Activated T-helper 1 cell treated with anti-CD3 and anti-CD28 coated beads, Interleukin-12 subunit alpha, Interleukin-12 subunit beta, Interleukin-2, Interleukin-4 antibody, amounts not matched to agents 30 ng/mL and 10 ng/mL and 1 ng/mL, durations not matched to agents 14 hours and 24 hours and 36 hours (primary cell): ENCODE results near the gene PDCD1LG2. TPM values are rescaled to one million over a fixed set of nuclear protein-coding genes. Genes with fewer than 3 reads are reported as not detected.
"Not testable (repeated sequence)": the region's sequence is repeated elsewhere in the genome, so short reads cannot be mapped to it uniquely, and the experiment has no call there.

Source experiments
- DNase-seq: peaks from one replicate; pipeline ENCODE4 v3.0.0; 2021; ENCODE audit warnings: low spot score
- H3K27ac Mint-ChIP-seq: one replicate; pipeline ENCODE4 v1.8.0; 2021; ENCODE audit warnings: mild to moderate bottlenecking, mixed read lengths
- H3K27me3 Mint-ChIP-seq: one replicate; pipeline ENCODE4 v1.8.0; 2022; ENCODE audit warnings: mild to moderate bottlenecking, moderate library complexity, mixed read lengths; ENCODE audit not compliant: insufficient read depth
- H3K36me3 Mint-ChIP-seq: one replicate; pipeline ENCODE4 v1.8.0; 2021; ENCODE audit warnings: low read depth, mixed read lengths
- H3K4me1 Mint-ChIP-seq: one replicate; pipeline ENCODE4 v1.8.0; 2021; ENCODE audit warnings: low read depth, mixed read lengths
- H3K4me3 Mint-ChIP-seq: one replicate; pipeline ENCODE4 v1.8.0; 2021; ENCODE audit warnings: mild to moderate bottlenecking, moderate library complexity, mixed read lengths
- H3K9me3 Mint-ChIP-seq: one replicate; pipeline ENCODE4 v1.8.0; 2021; ENCODE audit warnings: mixed read lengths
- intact Hi-C: fragments of 100-400 bp; cut with micrococcal nuclease; formaldehyde crosslinking; loops from one replicate; pipeline ENCODE4 v1.15.1; 2024
- total RNA-seq: library from RNA; stranded (reverse); gene quantifications from 2 replicates; pipeline ENCODE4 v1.2.3, GENCODE V29; 2022

The PDCD1LG2 gene
- total RNA-seq, 1 donor from 2014 or later, result 1.1 TPM

DNA sequence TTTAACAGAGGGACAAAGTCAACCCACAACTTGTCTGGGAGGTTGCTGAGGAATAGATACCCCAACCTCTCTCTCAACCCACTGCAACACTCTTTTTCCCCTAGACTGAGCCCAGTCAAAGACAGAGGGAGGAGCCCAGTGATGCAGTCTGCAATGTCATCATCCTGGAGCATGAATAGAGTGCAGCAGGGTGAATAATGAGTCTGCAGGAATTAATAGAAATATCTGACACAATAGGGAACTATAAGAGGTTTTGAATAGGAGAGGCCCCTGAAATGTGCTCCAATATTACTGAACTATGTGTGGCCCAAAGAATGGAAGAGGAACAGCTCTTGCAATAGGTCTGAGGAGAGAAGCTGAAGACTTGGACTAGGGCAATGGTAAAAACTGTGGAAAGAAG lies 59.1 kb downstream of the PDCD1LG2 start:
- Mint-ChIP-seq H3K4me3 (no peak overlapping the region), H3K9me3 (no peaks in the 10 kb centered on the region), H3K36me3 (peaks cover 38% of the 10 kb centered on the region)

DNA sequence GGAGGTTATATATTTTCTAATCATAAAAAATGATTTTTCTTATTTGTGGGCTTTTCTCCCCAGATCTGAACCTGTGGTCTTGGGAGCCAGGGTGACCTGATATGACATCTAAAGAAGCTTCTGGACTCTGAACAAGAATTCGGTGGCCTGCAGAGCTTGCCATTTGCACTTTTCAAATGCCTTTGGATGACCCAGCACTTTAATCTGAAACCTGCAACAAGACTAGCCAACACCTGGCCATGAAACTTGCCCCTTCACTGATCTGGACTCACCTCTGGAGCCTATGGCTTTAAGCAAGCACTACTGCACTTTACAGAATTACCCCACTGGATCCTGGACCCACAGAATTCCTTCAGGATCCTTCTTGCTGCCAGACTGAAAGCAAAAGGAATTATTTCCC lies 59.6 kb downstream of the PDCD1LG2 start:
- Mint-ChIP-seq H3K27ac (no peak overlapping the region), H3K36me3 (peaks cover 36% of the 10 kb centered on the region), H3K27me3 (no peaks in the 10 kb centered on the region), H3K4me1 (peaks cover 19% of the 10 kb centered on the region), H3K4me3 (no peak overlapping the region), H3K9me3 (peaks cover 3% of the 10 kb centered on the region)
- intact Hi-C loops, result no loop called here
- no peak for DNase-seq

More for the DNA sequence above, 59.1 kb downstream of the PDCD1LG2 start:
- no peak for DNase-seq
- intact Hi-C loops, result no loop called here
- Mint-ChIP-seq H3K4me1 (peaks cover 19% of the 10 kb centered on the region), H3K27me3 (no peaks in the 10 kb centered on the region), H3K27ac (no peak overlapping the region)

GRCh38 chr9:5571629-5572232 lies 61.4 kb downstream of the PDCD1LG2 start:
- Mint-ChIP-seq H3K9me3 (peaks cover 8% of the 10 kb centered on the region), H3K4me3 (no peak overlapping the region), H3K4me1 (peaks cover 19% of the 10 kb centered on the region), H3K27ac (no peak overlapping the region), H3K36me3 (peaks cover 37% of the 10 kb centered on the region), H3K27me3 (no peaks in the 10 kb centered on the region)
- DNase-seq, result no peak
- intact Hi-C loops, result no loop called here

DNA sequence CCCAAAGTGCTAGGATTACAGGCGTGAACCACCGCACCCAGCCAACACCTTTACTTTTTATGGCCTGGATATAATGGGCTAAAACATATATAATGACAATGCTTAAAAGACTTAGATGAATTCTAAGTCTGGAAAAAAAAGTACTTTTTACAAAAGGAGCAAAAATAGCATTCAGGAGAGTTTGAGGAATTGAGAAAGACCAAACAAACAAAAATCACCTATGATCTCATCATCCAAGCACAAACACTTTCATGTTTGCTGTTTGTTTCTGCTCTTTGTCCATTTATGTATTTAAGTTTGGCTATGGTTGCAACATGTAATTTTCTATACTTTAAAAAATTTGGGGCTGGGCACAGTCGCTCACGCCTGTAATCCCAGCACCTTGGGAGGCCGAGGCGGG lies 63.8 kb downstream of the PDCD1LG2 start:
- DNase-seq, result no peak
- no peak overlapping the region for H3K27ac Mint-ChIP-seq
- no peak overlapping the region for H3K4me3 Mint-ChIP-seq
- H3K27me3 Mint-ChIP-seq, result no peaks in the 10 kb centered on the region
- peaks cover 30% of the 10 kb centered on the region for H3K4me1 Mint-ChIP-seq
- intact Hi-C loops, result no loop called here
- peaks cover 33% of the 10 kb centered on the region for H3K36me3 Mint-ChIP-seq
- peaks cover 8% of the 10 kb centered on the region for H3K9me3 Mint-ChIP-seq

DNA sequence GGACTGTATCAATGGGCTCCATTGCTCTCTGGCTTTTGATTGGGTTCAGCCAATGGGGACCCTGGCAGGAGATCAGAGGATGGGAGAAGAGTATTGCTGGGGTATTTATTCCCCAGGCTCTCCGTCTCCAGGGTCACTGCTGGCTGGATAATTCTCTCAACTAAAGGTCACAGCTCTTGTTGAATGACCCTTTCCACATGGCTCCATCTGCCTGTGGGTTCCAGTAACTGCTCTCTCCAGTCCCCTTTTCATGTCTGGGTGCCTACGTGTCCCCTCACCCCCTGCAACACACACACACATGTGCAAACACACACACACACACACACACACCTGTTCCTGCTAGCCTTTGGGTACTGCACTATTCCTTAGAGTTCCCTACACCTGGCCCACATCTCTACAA lies 64.7 kb downstream of the PDCD1LG2 start:
- H3K4me3 Mint-ChIP-seq, result no peak overlapping the region
- H3K36me3 Mint-ChIP-seq, result peaks cover 29% of the 10 kb centered on the region
- no peak overlapping the region for H3K27ac Mint-ChIP-seq
- peaks cover 8% of the 10 kb centered on the region for H3K9me3 Mint-ChIP-seq
- peaks cover 27% of the 10 kb centered on the region for H3K4me1 Mint-ChIP-seq
- no peak for DNase-seq
- intact Hi-C loops, result no loop called here
- no peaks in the 10 kb centered on the region for H3K27me3 Mint-ChIP-seq

DNA sequence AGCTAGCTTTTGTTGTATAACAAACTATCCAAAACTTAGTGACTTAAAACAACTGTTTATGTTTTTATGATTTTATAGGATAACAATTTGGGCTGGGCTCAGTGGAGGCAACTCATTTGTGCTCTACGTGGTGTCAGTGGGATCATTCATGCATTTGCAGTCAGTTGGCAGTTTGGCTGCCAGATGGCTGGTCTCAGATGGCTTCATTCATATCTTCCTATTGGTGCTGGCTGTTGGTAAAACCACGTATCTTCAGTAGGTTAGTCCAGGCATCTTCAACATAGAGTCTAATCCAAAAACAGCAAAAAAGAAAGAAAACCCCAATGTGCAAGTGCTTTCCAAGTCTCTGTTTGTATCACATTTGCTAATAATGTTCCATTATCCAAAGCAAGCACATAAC lies 66.9 kb downstream of the PDCD1LG2 start:
- Mint-ChIP-seq H3K36me3 (peaks cover 16% of the 10 kb centered on the region), H3K27ac (no peak overlapping the region), H3K27me3 (no peaks in the 10 kb centered on the region), H3K4me1 (peaks cover 41% of the 10 kb centered on the region), H3K9me3 (peaks cover 12% of the 10 kb centered on the region), H3K4me3 (no peak overlapping the region)
- DNase-seq, result no peak
- intact Hi-C loops, result no loop called here

- no peaks in the 10 kb centered on the region for H3K27me3 Mint-ChIP-seq
- peaks cover 12% of the 10 kb centered on the region for H3K9me3 Mint-ChIP-seq
Measured at GRCh38 chr9:5578018-5578697, 67.8 kb downstream of the PDCD1LG2 start.

DNA sequence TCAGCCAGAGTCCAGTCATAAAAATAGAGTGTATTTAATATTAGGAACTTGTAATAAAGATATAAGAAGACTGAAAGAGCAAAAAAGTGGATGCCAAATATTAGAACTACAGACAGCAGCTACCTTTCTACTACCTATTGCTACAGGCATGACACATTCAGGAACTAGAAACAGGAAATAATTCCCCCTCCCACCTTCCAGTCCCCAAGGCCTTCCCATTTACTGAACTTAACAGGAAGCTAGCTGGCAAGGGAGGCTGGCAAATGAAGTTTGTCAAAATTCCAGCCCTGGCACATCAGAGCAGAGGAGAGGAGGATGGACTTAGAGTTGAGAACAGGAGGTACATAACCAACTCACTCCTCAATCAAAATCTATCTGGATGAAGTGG lies 68.4 kb downstream of the PDCD1LG2 start:
- DNase-seq, result no peak
- H3K4me1 Mint-ChIP-seq, result peaks cover 56% of the 10 kb centered on the region

More at GRCh38 chr9:5578018-5578697, 67.8 kb downstream of the PDCD1LG2 start:
- peak overlapping the region; percentile 21 for H3K27ac Mint-ChIP-seq
- H3K4me3 Mint-ChIP-seq, result no peak overlapping the region
- no peak for DNase-seq
- H3K36me3 Mint-ChIP-seq, result peaks cover 14% of the 10 kb centered on the region
- H3K4me1 Mint-ChIP-seq, result peaks cover 51% of the 10 kb centered on the region
- intact Hi-C loops, result loop anchor here (1.0 kb wide), 3 partner anchors 8 to 131 kb away; no protein-coding TSS in a partner anchor

DNA sequence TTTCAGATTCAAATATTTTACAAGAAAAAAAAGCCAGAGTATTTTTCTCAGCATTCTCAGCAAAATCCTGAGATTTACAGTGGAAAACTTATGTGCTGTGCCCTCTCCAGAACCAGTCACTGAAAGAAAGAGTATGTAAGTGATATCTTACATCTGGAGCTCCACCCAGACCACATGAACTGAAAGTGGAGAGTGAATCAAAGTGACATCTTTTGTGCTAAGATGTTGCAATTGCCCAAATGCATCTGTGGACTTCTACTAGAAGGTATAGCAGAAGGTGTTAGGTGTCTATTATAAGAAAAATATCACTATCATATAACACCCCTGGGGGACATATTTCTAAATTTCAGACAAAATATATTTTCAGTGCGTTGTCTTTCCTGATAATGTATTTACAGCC lies 69.5 kb downstream of the PDCD1LG2 start:
- Mint-ChIP-seq H3K4me3 (no peak overlapping the region), H3K36me3 (peaks cover 15% of the 10 kb centered on the region), H3K4me1 (peaks cover 56% of the 10 kb centered on the region), H3K9me3 (peaks cover 9% of the 10 kb centered on the region), H3K27me3 (no peaks in the 10 kb centered on the region), H3K27ac (no peak overlapping the region)
- DNase-seq, result no peak
- intact Hi-C loops, result no loop called here

More for the DNA sequence above, 68.4 kb downstream of the PDCD1LG2 start:
- Mint-ChIP-seq H3K27me3 (no peaks in the 10 kb centered on the region), H3K9me3 (peaks cover 12% of the 10 kb centered on the region), H3K36me3 (peaks cover 17% of the 10 kb centered on the region), H3K4me3 (no peak overlapping the region), H3K27ac (peak overlapping the region; percentile 21)
- intact Hi-C loops, result loop anchor here (1.0 kb wide), 3 partner anchors 8 to 131 kb away; no protein-coding TSS in a partner anchor

DNA sequence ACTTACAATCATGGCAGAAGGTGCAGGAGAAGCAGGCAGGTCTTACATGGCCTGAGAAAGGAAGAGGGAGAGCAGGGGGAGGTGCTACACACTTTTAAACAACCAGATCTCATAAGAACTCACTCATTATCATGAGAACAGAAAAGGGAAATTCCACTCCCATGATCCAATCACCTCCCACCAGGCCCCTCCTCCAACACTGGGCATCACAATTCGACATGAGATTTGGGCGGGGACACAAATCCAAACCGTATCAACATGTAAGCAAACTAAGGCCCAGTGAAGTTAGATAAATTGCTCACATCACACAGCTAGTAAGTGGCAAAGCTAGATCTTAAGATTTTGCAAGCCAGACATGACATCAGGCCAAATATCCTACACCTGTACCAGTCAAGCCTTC lies 70.3 kb downstream of the PDCD1LG2 start:
- no peaks in the 10 kb centered on the region for H3K27me3 Mint-ChIP-seq
- H3K4me3 Mint-ChIP-seq, result no peak overlapping the region
- no peak for DNase-seq
- H3K4me1 Mint-ChIP-seq, result peaks cover 60% of the 10 kb centered on the region
- H3K27ac Mint-ChIP-seq, result peak overlapping the region; percentile 71
- intact Hi-C loops, result no loop called here
- peaks cover 8% of the 10 kb centered on the region for H3K36me3 Mint-ChIP-seq
- peaks cover 4% of the 10 kb centered on the region for H3K9me3 Mint-ChIP-seq

DNA sequence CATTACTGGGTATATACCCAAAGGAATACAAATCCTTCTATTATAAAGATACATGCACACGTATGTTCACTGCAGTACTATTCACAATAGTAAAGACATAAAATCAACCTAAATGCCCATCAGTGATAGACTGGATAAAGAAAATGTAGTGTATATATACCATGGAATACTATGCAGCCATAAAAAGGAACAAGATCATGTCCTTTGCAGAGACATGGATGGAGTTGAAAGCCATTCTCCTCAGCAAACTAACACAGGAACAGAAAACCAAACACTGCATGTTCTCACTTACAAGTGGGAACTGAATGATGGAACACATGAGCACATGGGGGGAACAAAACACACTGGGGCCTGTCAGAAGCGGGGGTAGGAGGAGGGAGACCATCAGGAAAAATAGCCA lies 71.4 kb downstream of the PDCD1LG2 start:
- H3K27me3 Mint-ChIP-seq, intact Hi-C loops, DNase-seq, H3K9me3 Mint-ChIP-seq, H3K36me3 Mint-ChIP-seq: not testable (repeated sequence)
- H3K27ac Mint-ChIP-seq, result peak overlapping the region; percentile 50
- peaks cover 70% of the 10 kb centered on the region for H3K4me1 Mint-ChIP-seq
- H3K4me3 Mint-ChIP-seq, result peak overlapping the region; percentile 17

DNA sequence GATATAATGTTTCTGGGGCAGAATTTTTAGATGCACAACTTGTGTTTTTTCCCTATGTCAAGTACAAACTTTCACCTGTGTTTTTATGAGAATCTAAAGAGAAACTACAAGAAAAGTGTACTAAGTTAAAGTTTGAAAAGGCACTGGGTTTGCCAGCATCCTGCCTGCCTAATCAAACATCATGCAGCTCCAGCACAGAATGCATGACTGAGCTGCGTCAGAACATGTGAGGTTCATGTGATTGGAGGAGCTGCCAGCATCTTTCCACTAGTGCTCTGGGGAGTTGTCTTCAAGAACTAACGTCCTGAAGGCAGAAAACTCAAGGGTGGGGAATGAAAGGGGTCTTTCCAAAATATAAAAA lies 72.5 kb downstream of the PDCD1LG2 start:
- Mint-ChIP-seq H3K27ac (peak overlapping the region; percentile 90), H3K27me3 (no peaks in the 10 kb centered on the region), H3K36me3 (peaks cover 7% of the 10 kb centered on the region), H3K4me1 (peaks cover 72% of the 10 kb centered on the region), H3K4me3 (no peak overlapping the region), H3K9me3 (peaks cover 4% of the 10 kb centered on the region)
- DNase-seq, result peak; percentile 57
- intact Hi-C loops, result no loop called here

GRCh38 chr9:5586391-5586802 lies 76.1 kb downstream of the PDCD1LG2 start:
- peak overlapping the region; percentile 95 for H3K27ac Mint-ChIP-seq
- peaks cover 64% of the 10 kb centered on the region for H3K4me1 Mint-ChIP-seq
- peaks cover 3% of the 10 kb centered on the region for H3K36me3 Mint-ChIP-seq
- peaks cover 4% of the 10 kb centered on the region for H3K9me3 Mint-ChIP-seq
- no peaks in the 10 kb centered on the region for H3K27me3 Mint-ChIP-seq
- intact Hi-C loops, result loop anchor here (1.0 to 5.0 kb wide), 13 partner anchors 8 to 844 kb away; partner anchors contain the start of genes AK3, CD274, JAK2 and PDCD1LG2
- H3K4me3 Mint-ChIP-seq, result peak overlapping the region; percentile 35
- DNase-seq, result peak; percentile 26
